A549 (cell line): ENCODE data around the gene CCDC197. TPM values are rescaled to one million over a fixed set of nuclear protein-coding genes. Genes with fewer than 3 reads are reported as not detected.

Experiments
- ATAC-seq, 2 experiments: fragments of 200-7000 bp in 1 of 2; fragments of >200 bp in 1 of 2; cut with Nextera tagmentation in 1 of 2; cut with Tn5 transposase in 1 of 2; 3 replicates each; pipeline versions ENCODE4 v1.8.0 to v1.9.1; 2018 to 2020; ENCODE audit warnings: mild to moderate bottlenecking in 1 of 2, moderate library complexity in 1 of 2
- CTCF ChIA-PET: fragments of 300-600 bp; sonication (Branson Sonifier 250); formaldehyde crosslinking; extraction: SDS; loops from one replicate; lab custom pipeline; 2021; ENCODE audit warnings: antibody characterized with exemption, inconsistent platforms; lab: Yijun Ruan, JAX
- POLR2A ChIA-PET: fragments of 350-600 bp; formaldehyde crosslinking; extraction: SDS; loops from one replicate; lab custom pipeline; 2021; ENCODE audit warnings: antibody characterized with exemption, inconsistent platforms; lab: Yijun Ruan, JAX
- DNase-seq, 2 experiments: peaks; one replicate each; pipeline versions ENCODE4 v3.0.0 to v3.0.0-alpha.2; 2011 to 2016; ENCODE audit warnings: low read depth in 1 of 2, low spot score in 1 of 2
- FAIRE-seq: peaks from 2 replicates; lab custom pipeline; 2011; peaks lifted over from hg19 to GRCh38; lab: Jason Lieb, UNC
- H3K27ac ChIP-seq, 2 experiments: fragments of >200 bp; sonication (Bioruptor Twin); formaldehyde crosslinking; 3 replicates each; pipeline ENCODE4 v1.5.1; 2016 to 2017
- H3K4me1 ChIP-seq: fragments of >200 bp; sonication (Bioruptor Twin); formaldehyde crosslinking; 3 replicates; pipeline ENCODE4 v1.6.1; 2016
- H3K4me2 ChIP-seq: fragments of >200 bp; sonication (Bioruptor Twin); formaldehyde crosslinking; 3 replicates; pipeline ENCODE4 v1.6.1; 2016
- H3K4me3 ChIP-seq: fragments of >200 bp; sonication (Bioruptor Twin); formaldehyde crosslinking; 3 replicates; pipeline ENCODE4 v1.5.1; 2016
- H3K9me3 ChIP-seq: fragments of >200 bp; sonication (Bioruptor Twin); formaldehyde crosslinking; 3 replicates; pipeline ENCODE4 v1.6.1; 2016
- CBX2 ChIP-seq: fragments of 200-600 bp; sonication (generic); IDR thresholded peaks from 2 replicates; pipeline ENCODE4 v1.6.1; 2016; ENCODE audit warnings: low read depth, mild to moderate bottlenecking, borderline replicate concordance
- CBX8 ChIP-seq: fragments of 200-600 bp; sonication (generic); IDR thresholded peaks from 2 replicates; pipeline ENCODE4 v1.6.1; 2016
- CHD2 ChIP-seq: fragments of 150-350 bp; IDR thresholded peaks from 2 replicates; pipeline ENCODE4 v1.6.1; 2014; ENCODE audit warnings: low read length; ENCODE audit not compliant: partially characterized antibody
- EHF ChIP-seq: fragments of 250-450 bp; sonication (Bioruptor Pico); IDR thresholded peaks from 2 replicates; pipeline ENCODE4 v1.5.0; 2020; ENCODE audit warnings: mild to moderate bottlenecking
- FOXS1 ChIP-seq: fragments of 250-450 bp; sonication (Bioruptor Pico); IDR thresholded peaks from 2 replicates; pipeline ENCODE4 v1.5.0; 2020; ENCODE audit warnings: mild to moderate bottlenecking, moderate library complexity
- KDM5A ChIP-seq: fragments of 200-600 bp; sonication (generic); IDR thresholded peaks from 2 replicates; pipeline ENCODE4 v1.6.1; 2016; ENCODE audit warnings: antibody characterized with exemption, mild to moderate bottlenecking
- MAFK ChIP-seq: fragments of 450-650 bp; IDR thresholded peaks from 2 replicates; pipeline ENCODE4 v1.6.1; 2014; ENCODE audit not compliant: partially characterized antibody
- NR3C1 ChIP-seq: fragments of >200 bp; sonication (Bioruptor Twin); formaldehyde crosslinking; IDR thresholded peaks from 3 replicates; pipeline ENCODE4 v1.6.1; 2017
- POLR2AphosphoS2 ChIP-seq: conservative IDR thresholded peaks from 2 replicates; pipeline ENCODE4 v1.6.1; 2012; ENCODE audit warnings: low read length, improper control_type of control experiment, inconsistent platforms
- RCOR1 ChIP-seq: fragments of 150-350 bp; IDR thresholded peaks from 2 replicates; pipeline ENCODE4 v1.6.1; 2014; ENCODE audit warnings: antibody characterized with exemption, low read length, low read depth
- RNF2 ChIP-seq: fragments of 200-600 bp; sonication (generic); IDR thresholded peaks from 2 replicates; pipeline ENCODE4 v1.6.1; 2016; ENCODE audit warnings: low read depth, mild to moderate bottlenecking, antibody characterized with exemption, moderate library complexity, borderline replicate concordance
- TFCP2L1 ChIP-seq: fragments of 250-450 bp; sonication (Bioruptor Pico); IDR thresholded peaks from 2 replicates; pipeline ENCODE4 v1.5.0; 2021; ENCODE audit warnings: mild to moderate bottlenecking
- TP53 ChIP-seq: fragments of 250-450 bp; sonication (Bioruptor Pico); IDR thresholded peaks from 2 replicates; pipeline ENCODE4 v1.5.0; 2021; ENCODE audit warnings: mild to moderate bottlenecking, moderate library complexity
- ZFP36 ChIP-seq: fragments of 450-650 bp; IDR thresholded peaks from 2 replicates; pipeline ENCODE4 v1.6.1; 2014; ENCODE audit warnings: borderline replicate concordance; ENCODE audit not compliant: partially characterized antibody
- WGBS: methylation state at CpG from one replicate; pipeline ENCODE4 v1.1.6; 2017; ENCODE audit errors: missing lambda C conversion rate; 5-methylcytosine and 5-hydroxymethylcytosine counted together
- polyA plus RNA-seq, 4 experiments: library from polyadenylated mRNA; depleted of rRNA in 3 of 4; stranded (reverse); fragments of >200 nt; fragmentation: RNase III in 1 of 4; extraction: RNeasy Plus Mini Kit Qiagen cat#74134 plus additional on column Dnase treatment in 1 of 4; gene quantifications; 2 replicates in 3 of 4; 3 replicates in 1 of 4; pipeline ENCODE4 v1.2.3, GENCODE V29; 2011 to 2017
- TF ChIP-seq, protein P1 (sequence below): IDR thresholded peaks from 2 replicates; pipeline ENCODE4 v1.6.1; 2012
- TF ChIP-seq, protein P2 (sequence below): IDR thresholded peaks from 2 replicates; pipeline ENCODE4 v1.6.1; 2012
- TF ChIP-seq, protein P3 (sequence below): fragments of 150-350 bp; IDR thresholded peaks from 2 replicates; pipeline ENCODE4 v1.6.1; 2014; ENCODE audit warnings: low read depth, mild to moderate bottlenecking, low read length
- TF ChIP-seq, protein P4 (sequence below): fragments of 250-450 bp; sonication (Bioruptor Pico); IDR thresholded peaks from 2 replicates; pipeline ENCODE4 v1.5.0; 2021; ENCODE audit warnings: mild to moderate bottlenecking, moderate library complexity, borderline replicate concordance

The CCDC197 gene
- polyA plus RNA-seq, 2 of the 4 experiments (the other 2 are of a cell fraction), result not detected

DNA sequence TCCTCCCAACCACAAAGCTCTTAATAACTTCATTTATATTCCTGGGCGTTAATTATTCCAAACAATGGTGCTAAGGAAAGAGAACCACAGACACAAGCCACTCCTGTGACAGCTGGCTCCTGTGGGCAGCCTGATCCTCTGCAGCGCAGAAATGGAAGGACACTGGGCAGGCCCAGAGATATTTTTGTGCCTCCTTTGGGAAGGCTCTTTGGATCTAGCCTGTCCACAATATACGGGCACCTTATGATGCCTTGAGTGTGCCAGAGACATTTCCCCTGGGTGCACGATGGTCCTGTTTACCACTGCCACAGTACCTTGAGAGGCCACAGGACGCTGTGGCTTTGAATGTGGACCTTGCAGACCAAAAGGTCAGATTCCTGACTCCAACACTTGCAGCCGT lies 22.8 kb upstream of the CCDC197 start:
- TF ChIP-seq RCOR1, result no peak
- no peak overlapping the region for H3K4me3 ChIP-seq
- 70% methylated on average over 5 of the region's 6 CpGs for WGBS
- no peaks in the 10 kb centered on the region for H3K4me1 ChIP-seq
- H3K9me3 ChIP-seq, result no peaks in the 10 kb centered on the region
- ATAC-seq (no peak), DNase-seq (no peak), FAIRE-seq (no peak)
- POLR2A ChIA-PET, result no interaction called here
- H3K27ac ChIP-seq, result no peak overlapping the region
- no peak overlapping the region for H3K4me2 ChIP-seq
- CTCF ChIA-PET, result interaction anchor here (0.9 to 25.8 kb wide), 7 partner anchors 8 to 50 kb away, joined by 3 to 601 read pairs (median 8); no protein-coding TSS in a partner anchor

DNA sequence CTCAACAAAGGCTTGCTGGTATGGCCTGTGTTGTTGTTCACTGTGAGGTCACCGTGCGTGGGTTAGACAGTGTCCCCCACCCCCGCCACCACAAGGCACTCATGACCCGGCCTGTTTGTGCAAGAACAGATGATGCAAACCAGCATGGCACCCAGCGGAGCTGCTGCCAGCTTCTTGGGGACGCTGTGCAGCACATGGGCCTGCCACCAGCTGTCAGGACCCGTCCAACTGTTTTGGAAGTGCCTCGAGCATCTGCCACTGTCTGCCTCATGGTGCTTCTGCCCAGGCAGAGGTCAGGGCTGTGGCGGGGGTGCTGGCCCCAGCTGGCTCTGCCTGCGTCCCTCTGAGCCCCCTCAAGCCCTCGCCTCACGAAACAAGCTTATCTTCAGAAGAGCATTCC lies 22.3 kb upstream of the CCDC197 start:
- H3K27ac ChIP-seq, result no peak overlapping the region
- ATAC-seq (no peak), FAIRE-seq (no peak), DNase-seq (no peak)
- WGBS, result 73% methylated on average over 5 of the region's 12 CpGs
- no peak overlapping the region for H3K4me3 ChIP-seq
- POLR2A ChIA-PET, result no interaction called here
- no peak overlapping the region for H3K4me2 ChIP-seq
- CTCF ChIA-PET, result interaction anchor here (0.6 to 25.8 kb wide), 7 partner anchors 9 to 380 kb away, joined by 3 to 601 read pairs (median 4); no protein-coding TSS in a partner anchor
- no peaks in the 10 kb centered on the region for H3K9me3 ChIP-seq
- TF ChIP-seq EHF (CRISPR knock-in tag) (no peak), KDM5A (no peak), FOXS1 (no peak), RNF2 (no peak), CBX2 (no peak), TP53 (no peak), TFCP2L1 (no peak), ZFP36 (no peak), POLR2AphosphoS2 (no peak), CBX8 (no peak), NR3C1 (no peak)
- TF ChIP-seq, protein P1, sequence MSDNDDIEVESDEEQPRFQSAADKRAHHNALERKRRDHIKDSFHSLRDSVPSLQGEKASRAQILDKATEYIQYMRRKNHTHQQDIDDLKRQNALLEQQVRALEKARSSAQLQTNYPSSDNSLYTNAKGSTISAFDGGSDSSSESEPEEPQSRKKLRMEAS, result no peak
- TF ChIP-seq, protein P2, sequence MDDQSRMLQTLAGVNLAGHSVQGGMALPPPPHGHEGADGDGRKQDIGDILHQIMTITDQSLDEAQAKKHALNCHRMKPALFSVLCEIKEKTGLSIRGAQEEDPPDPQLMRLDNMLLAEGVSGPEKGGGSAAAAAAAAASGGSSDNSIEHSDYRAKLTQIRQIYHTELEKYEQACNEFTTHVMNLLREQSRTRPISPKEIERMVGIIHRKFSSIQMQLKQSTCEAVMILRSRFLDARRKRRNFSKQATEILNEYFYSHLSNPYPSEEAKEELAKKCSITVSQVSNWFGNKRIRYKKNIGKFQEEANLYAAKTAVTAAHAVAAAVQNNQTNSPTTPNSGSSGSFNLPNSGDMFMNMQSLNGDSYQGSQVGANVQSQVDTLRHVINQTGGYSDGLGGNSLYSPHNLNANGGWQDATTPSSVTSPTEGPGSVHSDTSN, result no peak
- H3K4me1 ChIP-seq, result no peaks in the 10 kb centered on the region

DNA sequence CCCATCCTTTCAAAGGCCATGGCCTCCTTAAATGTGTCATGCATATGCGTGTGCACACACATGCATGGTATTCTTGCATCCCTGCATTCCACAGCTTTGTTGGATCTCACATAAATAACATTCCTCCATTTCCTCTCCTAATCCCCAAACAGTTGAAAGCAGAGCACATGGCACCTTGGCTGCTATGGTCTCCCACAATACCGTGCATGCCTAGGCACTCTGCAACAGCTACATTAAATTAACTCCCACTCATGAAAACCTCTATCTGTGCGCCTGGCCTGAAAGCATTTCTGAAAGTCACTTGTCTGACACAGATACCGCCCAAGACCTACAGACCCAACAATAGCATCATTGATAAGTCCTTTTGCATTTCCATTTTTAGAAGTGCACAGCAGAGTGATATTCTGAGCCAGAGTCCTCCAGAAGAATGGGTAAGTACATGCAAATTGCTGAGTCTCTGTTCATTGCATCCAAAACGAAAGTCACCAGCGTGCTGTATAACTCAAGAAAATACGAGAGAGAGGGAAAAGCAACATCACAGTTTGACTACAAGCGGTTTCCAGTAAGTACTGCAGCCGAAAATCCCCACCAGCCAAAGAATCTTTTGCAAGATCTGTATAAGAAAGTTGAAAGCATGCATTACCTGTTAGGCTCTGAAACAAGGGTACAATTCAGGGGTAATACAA lies 21.2 kb upstream of the CCDC197 start:
- TF ChIP-seq, protein P3, sequence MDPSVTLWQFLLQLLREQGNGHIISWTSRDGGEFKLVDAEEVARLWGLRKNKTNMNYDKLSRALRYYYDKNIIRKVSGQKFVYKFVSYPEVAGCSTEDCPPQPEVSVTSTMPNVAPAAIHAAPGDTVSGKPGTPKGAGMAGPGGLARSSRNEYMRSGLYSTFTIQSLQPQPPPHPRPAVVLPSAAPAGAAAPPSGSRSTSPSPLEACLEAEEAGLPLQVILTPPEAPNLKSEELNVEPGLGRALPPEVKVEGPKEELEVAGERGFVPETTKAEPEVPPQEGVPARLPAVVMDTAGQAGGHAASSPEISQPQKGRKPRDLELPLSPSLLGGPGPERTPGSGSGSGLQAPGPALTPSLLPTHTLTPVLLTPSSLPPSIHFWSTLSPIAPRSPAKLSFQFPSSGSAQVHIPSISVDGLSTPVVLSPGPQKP, result no peak
- TF ChIP-seq, protein P4, sequence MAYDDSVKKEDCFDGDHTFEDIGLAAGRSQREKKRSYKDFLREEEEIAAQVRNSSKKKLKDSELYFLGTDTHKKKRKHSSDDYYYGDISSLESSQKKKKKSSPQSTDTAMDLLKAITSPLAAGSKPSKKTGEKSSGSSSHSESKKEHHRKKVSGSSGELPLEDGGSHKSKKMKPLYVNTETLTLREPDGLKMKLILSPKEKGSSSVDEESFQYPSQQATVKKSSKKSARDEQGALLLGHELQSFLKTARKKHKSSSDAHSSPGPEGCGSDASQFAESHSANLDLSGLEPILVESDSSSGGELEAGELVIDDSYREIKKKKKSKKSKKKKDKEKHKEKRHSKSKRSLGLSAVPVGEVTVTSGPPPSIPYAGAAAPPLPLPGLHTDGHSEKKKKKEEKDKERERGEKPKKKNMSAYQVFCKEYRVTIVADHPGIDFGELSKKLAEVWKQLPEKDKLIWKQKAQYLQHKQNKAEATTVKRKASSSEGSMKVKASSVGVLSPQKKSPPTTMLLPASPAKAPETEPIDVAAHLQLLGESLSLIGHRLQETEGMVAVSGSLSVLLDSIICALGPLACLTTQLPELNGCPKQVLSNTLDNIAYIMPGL, result no peak
- no peak for TF ChIP-seq CHD2
- no peak for TF ChIP-seq MAFK
- no peak for TF ChIP-seq FOXS1
- no peak for TF ChIP-seq RCOR1
- ATAC-seq, result no peak
- 50% methylated on average over 9 of the region's 9 CpGs for WGBS
- H3K4me3 ChIP-seq, result no peak overlapping the region
- no peak for DNase-seq
- FAIRE-seq, result no peak
- H3K9me3 ChIP-seq, result no peaks in the 10 kb centered on the region
- ChIA-PET POLR2A (no interaction called here), CTCF (interaction anchor here (2.1 to 25.8 kb wide), 3 partner anchors 8 to 33 kb away, joined by 8 to 601 read pairs (median 50); no protein-coding TSS in a partner anchor)
- H3K4me2 ChIP-seq, result no peak overlapping the region
- H3K27ac ChIP-seq, result no peak overlapping the region
- H3K4me1 ChIP-seq, result no peaks in the 10 kb centered on the region
